ENCODE results near the gene ELF4. TPM values are rescaled to one million over a fixed set of nuclear protein-coding genes. Genes with fewer than 3 reads are reported as not detected.

Gene ELF4
- total RNA-seq, 1 experiment from 2014 or later: 0.81 TPM

DNA sequence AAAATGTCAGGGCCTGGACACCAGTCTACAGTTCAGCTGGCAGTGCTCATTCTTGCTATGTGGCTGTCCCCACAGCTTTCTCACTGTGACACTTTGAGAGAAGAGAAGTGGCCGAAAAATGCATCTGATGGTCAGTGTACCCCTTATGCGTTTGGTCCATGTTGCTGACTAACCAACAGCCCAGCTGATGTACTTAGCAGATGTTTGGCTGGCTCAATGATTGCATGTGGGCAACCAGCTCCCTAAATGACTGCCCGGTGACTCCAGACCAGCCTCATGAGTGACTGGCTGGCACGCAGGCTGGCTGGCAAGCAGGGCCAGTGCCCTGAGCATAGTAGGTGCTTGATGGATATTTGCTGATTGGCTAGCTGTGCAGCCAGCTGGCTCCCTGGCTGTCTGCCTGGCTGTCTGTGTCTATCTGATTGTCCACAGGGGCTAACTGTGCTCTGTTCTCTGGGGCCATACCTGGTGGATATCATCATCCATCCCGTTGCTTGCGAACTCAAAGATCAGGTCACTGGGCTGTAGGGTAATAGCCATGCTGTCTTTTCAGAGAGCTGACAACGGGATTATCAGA lies 29.4 kb downstream of the ELF4 start:
- no peak overlapping the region for H4K5ac ChIP-seq (ENCODE audit: insufficient read length, low read depth, low read length)
- no peak overlapping the region for H3K4ac ChIP-seq (ENCODE audit: low read depth, low read length)
- H3K4me2 ChIP-seq (ENCODE audit: insufficient read depth, insufficient read length, low read length): no peak overlapping the region
- no peak overlapping the region for H2BK12ac ChIP-seq (ENCODE audit: insufficient read length, low read depth, low read length)
- TF ChIP-seq, protein P1, sequence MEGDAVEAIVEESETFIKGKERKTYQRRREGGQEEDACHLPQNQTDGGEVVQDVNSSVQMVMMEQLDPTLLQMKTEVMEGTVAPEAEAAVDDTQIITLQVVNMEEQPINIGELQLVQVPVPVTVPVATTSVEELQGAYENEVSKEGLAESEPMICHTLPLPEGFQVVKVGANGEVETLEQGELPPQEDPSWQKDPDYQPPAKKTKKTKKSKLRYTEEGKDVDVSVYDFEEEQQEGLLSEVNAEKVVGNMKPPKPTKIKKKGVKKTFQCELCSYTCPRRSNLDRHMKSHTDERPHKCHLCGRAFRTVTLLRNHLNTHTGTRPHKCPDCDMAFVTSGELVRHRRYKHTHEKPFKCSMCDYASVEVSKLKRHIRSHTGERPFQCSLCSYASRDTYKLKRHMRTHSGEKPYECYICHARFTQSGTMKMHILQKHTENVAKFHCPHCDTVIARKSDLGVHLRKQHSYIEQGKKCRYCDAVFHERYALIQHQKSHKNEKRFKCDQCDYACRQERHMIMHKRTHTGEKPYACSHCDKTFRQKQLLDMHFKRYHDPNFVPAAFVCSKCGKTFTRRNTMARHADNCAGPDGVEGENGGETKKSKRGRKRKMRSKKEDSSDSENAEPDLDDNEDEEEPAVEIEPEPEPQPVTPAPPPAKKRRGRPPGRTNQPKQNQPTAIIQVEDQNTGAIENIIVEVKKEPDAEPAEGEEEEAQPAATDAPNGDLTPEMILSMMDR (conservative IDR thresholded peaks at IDR 0.05): no peak
- H3K27me3 Mint-ChIP-seq (ENCODE audit: low read depth): peaks cover 8% of the 10 kb centered on the region
- H4K91ac ChIP-seq (ENCODE audit: insufficient read length, low read depth, low read length): no peak overlapping the region
- no peak overlapping the region for H3T11ph ChIP-seq (ENCODE audit: low read length)
- H2AFZ ChIP-seq (ENCODE audit: low read length): no peak overlapping the region
- no peak overlapping the region for H2BK5ac ChIP-seq (ENCODE audit: insufficient read length, low read length)
- no peak overlapping the region for H3K56ac ChIP-seq (ENCODE audit: insufficient read length, low read depth, low read length)
- no peak for DNase-seq
- H3K27ac ChIP-seq (ENCODE audit: insufficient read length, low read depth, low read length): no peak overlapping the region
- H2BK15ac ChIP-seq (ENCODE audit: low read depth, low read length): no peak overlapping the region
- no peaks in the 10 kb centered on the region for H3K23me2 ChIP-seq (ENCODE audit: insufficient read length, low read depth, low read length, poor library complexity, severe bottlenecking)
- H3K18ac ChIP-seq (ENCODE audit: insufficient read length, low read depth, low read length): no peak overlapping the region
- H3K9ac ChIP-seq (ENCODE audit: extremely low read depth, insufficient read length, low read length): no peak overlapping the region
- no peak overlapping the region for H3K4me3 Mint-ChIP-seq
- no CpG with 5 or more reads among the region's 7 CpGs for WGBS (ENCODE audit: extremely low coverage, insufficient read length, low lambda C conversion rate)
- no peaks in the 10 kb centered on the region for H3K79me2 ChIP-seq (ENCODE audit: insufficient read depth, low read length)
- peaks cover 0 to 2% (median 0%) of the 10 kb centered on the region in 3 experiments; a peak in 1 of 7 replicates for H3K36me3 Mint-ChIP-seq (ENCODE audit: insufficient read depth in 1 of 3, low read depth in 3 of 3)
- peaks cover 10 to 36% of the 10 kb centered on the region in 2 experiments for H3K4me1 Mint-ChIP-seq
- no peak overlapping the region for H2BK120ac ChIP-seq (ENCODE audit: low read depth, low read length, poor library complexity, severe bottlenecking)
- no peak overlapping the region for H4K8ac ChIP-seq (replicated peaks; ENCODE audit: insufficient read length, low read depth, low read length)
- H2BK20ac ChIP-seq (ENCODE audit: low read depth, low read length, poor library complexity, severe bottlenecking): no peak overlapping the region
- no peak overlapping the region for H3K23ac ChIP-seq (ENCODE audit: insufficient read length, low read depth, low read length)
- H3K14ac ChIP-seq (ENCODE audit: insufficient read depth, low read length): no peak overlapping the region
- H3K27me3 ChIP-seq (ENCODE audit: insufficient read depth, low read length): no peaks in the 10 kb centered on the region
- no peak overlapping the region for H3K27ac Mint-ChIP-seq
- peaks cover 1% of the 10 kb centered on the region for H3K9me3 ChIP-seq (ENCODE audit: control insufficient read depth, low read depth, low read length)
- no peaks in the 10 kb centered on the region for H4K20me1 ChIP-seq (ENCODE audit: control insufficient read depth, insufficient read depth, insufficient read length)
- no peaks in the 10 kb centered on the region for H3K79me1 ChIP-seq (ENCODE audit: insufficient read depth, low read depth, low read length, poor library complexity, severe bottlenecking)
- 0 out of 2 replicates have a peak, but pooled peaks cover 3% of the 10 kb centered on the region for H3K4me1 ChIP-seq (ENCODE audit: insufficient read depth, low read length)
- no peak overlapping the region for H2AK5ac ChIP-seq (ENCODE audit: insufficient read length, low read length)
- H3K9me3 Mint-ChIP-seq: peaks cover 0 to 75% of the 10 kb centered on the region in 2 experiments; a peak in 3 of 5 replicates

Data from H9 (cell line).